H1 (cell line): ENCODE data around the gene GNG12.

Source experiments
- GTF2F1 ChIP-seq: IDR thresholded peaks from 2 replicates; pipeline ENCODE4 v1.6.1; 2012; ENCODE audit warnings: low read depth, low read length, improper control_type of control experiment, borderline replicate concordance
- MAX ChIP-seq: IDR thresholded peaks from 2 replicates; pipeline ENCODE4 v1.6.1; 2012; ENCODE audit warnings: inconsistent platforms

- no peak for TF ChIP-seq MAX
- TF ChIP-seq GTF2F1: no peak
These were observed 28.6 kb downstream of the GNG12 start for GRCh38 chr1:67804710-67805109.
